ENCODE measurements around the gene WFIKKN2. TPM values are rescaled to one million over a fixed set of nuclear protein-coding genes. Genes with fewer than 3 reads are reported as not detected.
A peak's percentile ranks its signal among the peaks of the same experiment; 100 is the strongest.

Gene WFIKKN2
- total and polyA plus RNA-seq, 2 of the 13 experiments (the other 11 are each of a cell fraction or from before 2014, with no cell fraction given): not detected

- TF ChIP-seq NFIC (IDR thresholded peaks at IDR 0.05; ENCODE audit: low read length): peak; percentile 42; the same call in 1 of the 2 replicates
- no peak for TF ChIP-seq STAT6 (CRISPR knock-in tag; IDR thresholded peaks at IDR 0.05; ENCODE audit: borderline replicate concordance)
- 0 out of 2 replicates have a peak, but pooled peaks have one; percentile 50 for TF ChIP-seq MAF1 (CRISPR knock-in tag; IDR thresholded peaks at IDR 0.05; ENCODE audit: borderline replicate concordance)
- peak; percentile 85 for TF ChIP-seq PATZ1 (CRISPR knock-in tag; IDR thresholded peaks at IDR 0.05)
- peak; percentile 60; the same call in 1 of the 2 replicates for TF ChIP-seq KDM3A (CRISPR knock-in tag; IDR thresholded peaks at IDR 0.05; ENCODE audit: low read depth)
- no peak for TF ChIP-seq LCORL (IDR thresholded peaks at IDR 0.05)
- TF ChIP-seq LCORL (CRISPR knock-in tag; IDR thresholded peaks at IDR 0.05): peak; percentile 63; the same call in 1 of the 2 replicates
- TF ChIP-seq, protein P1, sequence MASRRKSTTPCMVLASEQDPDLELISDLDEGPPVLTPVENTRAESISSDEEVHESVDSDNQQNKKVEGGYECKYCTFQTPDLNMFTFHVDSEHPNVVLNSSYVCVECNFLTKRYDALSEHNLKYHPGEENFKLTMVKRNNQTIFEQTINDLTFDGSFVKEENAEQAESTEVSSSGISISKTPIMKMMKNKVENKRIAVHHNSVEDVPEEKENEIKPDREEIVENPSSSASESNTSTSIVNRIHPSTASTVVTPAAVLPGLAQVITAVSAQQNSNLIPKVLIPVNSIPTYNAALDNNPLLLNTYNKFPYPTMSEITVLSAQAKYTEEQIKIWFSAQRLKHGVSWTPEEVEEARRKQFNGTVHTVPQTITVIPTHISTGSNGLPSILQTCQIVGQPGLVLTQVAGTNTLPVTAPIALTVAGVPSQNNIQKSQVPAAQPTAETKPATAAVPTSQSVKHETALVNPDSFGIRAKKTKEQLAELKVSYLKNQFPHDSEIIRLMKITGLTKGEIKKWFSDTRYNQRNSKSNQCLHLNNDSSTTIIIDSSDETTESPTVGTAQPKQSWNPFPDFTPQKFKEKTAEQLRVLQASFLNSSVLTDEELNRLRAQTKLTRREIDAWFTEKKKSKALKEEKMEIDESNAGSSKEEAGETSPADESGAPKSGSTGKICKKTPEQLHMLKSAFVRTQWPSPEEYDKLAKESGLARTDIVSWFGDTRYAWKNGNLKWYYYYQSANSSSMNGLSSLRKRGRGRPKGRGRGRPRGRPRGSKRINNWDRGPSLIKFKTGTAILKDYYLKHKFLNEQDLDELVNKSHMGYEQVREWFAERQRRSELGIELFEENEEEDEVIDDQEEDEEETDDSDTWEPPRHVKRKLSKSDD (CRISPR knock-in tag; IDR thresholded peaks at IDR 0.05; ENCODE audit: low read depth): no peak
- TF ChIP-seq ATF4 (CRISPR knock-in tag; IDR thresholded peaks at IDR 0.05): peak in 1 of 2 experiments; percentile 1; a peak in 2 of 4 replicates
- TF ChIP-seq ZNF687 (CRISPR knock-in tag; IDR thresholded peaks at IDR 0.05): no peak
- TF ChIP-seq ZNF781 (CRISPR knock-in tag; IDR thresholded peaks at IDR 0.05; ENCODE audit: borderline replicate concordance, not compliant biosample characterization): peak; percentile 88
Observed at GRCh38 chr17:50865060-50865867, 29.9 kb downstream of the WFIKKN2 start (continued).
